ENCODE data around the gene TBPL1.

TBPL1 gene

GRCh38 chr6:134010974-134011373, 58.0 kb downstream of the TBPL1 start:
- TF ChIP-seq POLR2A (IDR thresholded peaks at IDR 0.05; ENCODE audit: low read depth, low read length): no peak
- no peak for TF ChIP-seq SPI1 (IDR thresholded peaks at IDR 0.05; ENCODE audit: low read depth, low read length)
- no peak for TF ChIP-seq POLR2AphosphoS5 (IDR thresholded peaks at IDR 0.05; ENCODE audit: low read depth, low read length)
- TF ChIP-seq PAX5 (IDR thresholded peaks at IDR 0.05; ENCODE audit: insufficient read depth, low read length, severe bottlenecking): no peak
- no peak for TF ChIP-seq POU2F2 (IDR thresholded peaks at IDR 0.05; ENCODE audit: low read depth, low read length)
- TF ChIP-seq TAF1 (IDR thresholded peaks at IDR 0.05; ENCODE audit: low read depth, low read length): no peak
- DNase-seq (ENCODE audit: insufficient read length, low spot score) (no peak), FAIRE-seq (no peak)

DNA sequence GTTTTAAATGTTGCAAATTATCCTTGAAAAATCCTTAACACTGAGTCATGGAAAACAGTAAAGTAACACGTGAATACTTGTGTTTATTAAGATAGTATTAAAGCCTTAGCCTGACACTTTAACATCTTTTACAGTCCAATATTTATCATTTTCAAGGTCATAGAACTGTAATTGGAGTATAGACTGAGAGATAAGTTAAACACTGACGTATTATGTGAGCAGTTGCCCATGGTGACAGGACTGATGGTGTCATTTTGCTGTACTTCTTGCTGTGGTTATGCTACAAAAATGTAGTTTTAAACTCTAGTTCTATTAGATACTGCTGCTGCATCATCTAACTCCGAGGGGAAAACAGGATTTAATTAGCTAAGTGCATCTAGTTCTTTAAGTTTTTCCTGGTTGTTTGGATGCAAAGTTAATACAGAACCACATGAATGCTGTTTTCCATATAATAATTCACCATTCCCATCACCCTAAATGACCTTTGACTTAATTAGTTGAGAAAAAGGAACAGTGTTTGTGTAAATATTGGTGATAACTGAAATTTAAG, 61.6 kb downstream of the TBPL1 start:
- FAIRE-seq (no peak), DNase-seq (ENCODE audit: insufficient read length, low spot score) (no peak)
- no peak for TF ChIP-seq POLR2AphosphoS5 (IDR thresholded peaks at IDR 0.05; ENCODE audit: low read depth, low read length)
- no peak for TF ChIP-seq TAF1 (IDR thresholded peaks at IDR 0.05; ENCODE audit: low read depth, low read length)
- no peak for TF ChIP-seq POU2F2 (IDR thresholded peaks at IDR 0.05; ENCODE audit: low read depth, low read length)
- TF ChIP-seq SPI1 (IDR thresholded peaks at IDR 0.05; ENCODE audit: low read depth, low read length): no peak
- no peak for TF ChIP-seq PAX5 (IDR thresholded peaks at IDR 0.05; ENCODE audit: insufficient read depth, low read length, severe bottlenecking)
- no peak for TF ChIP-seq POLR2A (IDR thresholded peaks at IDR 0.05; ENCODE audit: low read depth, low read length)

DNA sequence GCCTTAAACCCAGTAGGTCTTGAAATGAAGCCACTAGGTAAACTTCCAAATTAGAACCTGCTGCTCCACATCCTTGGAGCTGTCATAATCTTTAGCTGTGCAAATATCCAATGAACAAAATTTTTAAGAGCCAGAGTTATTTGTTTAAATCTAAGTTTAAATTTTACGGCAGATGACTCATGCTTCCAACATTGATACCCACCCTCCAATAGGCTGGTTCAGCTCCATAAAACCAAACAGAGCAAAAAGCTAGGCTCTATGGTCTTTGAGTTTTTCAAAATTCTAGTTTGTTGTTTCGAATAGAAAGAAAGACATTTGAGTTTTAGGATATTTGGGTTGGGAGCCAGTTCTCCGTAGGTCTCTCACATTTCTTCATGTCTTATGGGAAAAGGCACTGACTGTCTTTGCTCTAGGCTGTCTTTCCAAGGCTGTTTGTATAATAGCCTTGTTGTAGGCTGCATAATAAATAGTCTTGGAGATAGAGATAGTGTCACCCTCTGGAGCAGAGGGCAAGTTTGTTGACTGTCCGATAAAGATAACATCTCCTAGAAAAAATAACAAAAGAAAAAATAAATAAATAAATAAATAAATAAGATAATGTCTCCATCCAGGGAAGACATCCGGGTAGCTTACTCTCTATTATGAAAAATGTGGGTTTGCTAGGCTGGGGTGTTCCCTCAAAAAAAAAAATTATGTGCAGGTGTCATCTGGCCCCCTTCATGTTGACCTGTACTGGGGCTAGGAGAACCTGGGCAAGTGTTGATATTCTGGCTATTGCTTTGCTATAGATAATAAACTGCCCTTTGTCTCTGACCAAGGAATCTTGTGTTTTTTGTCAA, 62.9 kb downstream of the TBPL1 start:
- TF ChIP-seq SPI1 (IDR thresholded peaks at IDR 0.05; ENCODE audit: low read depth, low read length) (no peak), TAF1 (IDR thresholded peaks at IDR 0.05; ENCODE audit: low read depth, low read length) (no peak), PAX5 (IDR thresholded peaks at IDR 0.05; ENCODE audit: insufficient read depth, low read length, severe bottlenecking) (no peak), POLR2AphosphoS5 (IDR thresholded peaks at IDR 0.05; ENCODE audit: low read depth, low read length) (no peak), POU2F2 (IDR thresholded peaks at IDR 0.05; ENCODE audit: low read depth, low read length) (no peak), POLR2A (IDR thresholded peaks at IDR 0.05; ENCODE audit: low read depth, low read length) (no peak)
- DNase-seq (ENCODE audit: insufficient read length, low spot score): no peak
- FAIRE-seq: no peak

GRCh38 chr6:134016558-134016814, 63.5 kb downstream of the TBPL1 start:
- TF ChIP-seq POU2F2 (IDR thresholded peaks at IDR 0.05; ENCODE audit: low read depth, low read length) (no peak), POLR2A (IDR thresholded peaks at IDR 0.05; ENCODE audit: low read depth, low read length) (no peak), POLR2AphosphoS5 (IDR thresholded peaks at IDR 0.05; ENCODE audit: low read depth, low read length) (no peak), TAF1 (IDR thresholded peaks at IDR 0.05; ENCODE audit: low read depth, low read length) (no peak), PAX5 (IDR thresholded peaks at IDR 0.05; ENCODE audit: insufficient read depth, low read length, severe bottlenecking) (no peak), SPI1 (IDR thresholded peaks at IDR 0.05; ENCODE audit: low read depth, low read length) (no peak)
- DNase-seq (ENCODE audit: insufficient read length, low spot score) (no peak), FAIRE-seq (no peak)

GRCh38 chr6:134020071-134020470, 67.0 kb downstream of the TBPL1 start:
- FAIRE-seq (no peak), DNase-seq (ENCODE audit: insufficient read length, low spot score) (no peak)
- TF ChIP-seq POU2F2 (IDR thresholded peaks at IDR 0.05; ENCODE audit: low read depth, low read length): no peak
- no peak for TF ChIP-seq POLR2AphosphoS5 (IDR thresholded peaks at IDR 0.05; ENCODE audit: low read depth, low read length)
- TF ChIP-seq TAF1 (IDR thresholded peaks at IDR 0.05; ENCODE audit: low read depth, low read length): no peak
- TF ChIP-seq PAX5 (IDR thresholded peaks at IDR 0.05; ENCODE audit: insufficient read depth, low read length, severe bottlenecking): no peak
- TF ChIP-seq POLR2A (IDR thresholded peaks at IDR 0.05; ENCODE audit: low read depth, low read length): no peak
- TF ChIP-seq SPI1 (IDR thresholded peaks at IDR 0.05; ENCODE audit: low read depth, low read length): no peak

GRCh38 chr6:134020543-134020942, 67.5 kb downstream of the TBPL1 start:
- FAIRE-seq: no peak
- DNase-seq (ENCODE audit: insufficient read length, low spot score): no peak
- TF ChIP-seq POLR2A (IDR thresholded peaks at IDR 0.05; ENCODE audit: low read depth, low read length) (no peak), POLR2AphosphoS5 (IDR thresholded peaks at IDR 0.05; ENCODE audit: low read depth, low read length) (no peak), POU2F2 (IDR thresholded peaks at IDR 0.05; ENCODE audit: low read depth, low read length) (no peak), TAF1 (IDR thresholded peaks at IDR 0.05; ENCODE audit: low read depth, low read length) (no peak), SPI1 (IDR thresholded peaks at IDR 0.05; ENCODE audit: low read depth, low read length) (no peak), PAX5 (IDR thresholded peaks at IDR 0.05; ENCODE audit: insufficient read depth, low read length, severe bottlenecking) (no peak)

GRCh38 chr6:134020968-134021367, 67.9 kb downstream of the TBPL1 start:
- TF ChIP-seq POLR2AphosphoS5 (IDR thresholded peaks at IDR 0.05; ENCODE audit: low read depth, low read length) (no peak), TAF1 (IDR thresholded peaks at IDR 0.05; ENCODE audit: low read depth, low read length) (no peak), PAX5 (IDR thresholded peaks at IDR 0.05; ENCODE audit: insufficient read depth, low read length, severe bottlenecking) (no peak), POU2F2 (IDR thresholded peaks at IDR 0.05; ENCODE audit: low read depth, low read length) (no peak), POLR2A (IDR thresholded peaks at IDR 0.05; ENCODE audit: low read depth, low read length) (no peak), SPI1 (IDR thresholded peaks at IDR 0.05; ENCODE audit: low read depth, low read length) (no peak)
- FAIRE-seq (no peak), DNase-seq (ENCODE audit: insufficient read length, low spot score) (no peak)

DNA sequence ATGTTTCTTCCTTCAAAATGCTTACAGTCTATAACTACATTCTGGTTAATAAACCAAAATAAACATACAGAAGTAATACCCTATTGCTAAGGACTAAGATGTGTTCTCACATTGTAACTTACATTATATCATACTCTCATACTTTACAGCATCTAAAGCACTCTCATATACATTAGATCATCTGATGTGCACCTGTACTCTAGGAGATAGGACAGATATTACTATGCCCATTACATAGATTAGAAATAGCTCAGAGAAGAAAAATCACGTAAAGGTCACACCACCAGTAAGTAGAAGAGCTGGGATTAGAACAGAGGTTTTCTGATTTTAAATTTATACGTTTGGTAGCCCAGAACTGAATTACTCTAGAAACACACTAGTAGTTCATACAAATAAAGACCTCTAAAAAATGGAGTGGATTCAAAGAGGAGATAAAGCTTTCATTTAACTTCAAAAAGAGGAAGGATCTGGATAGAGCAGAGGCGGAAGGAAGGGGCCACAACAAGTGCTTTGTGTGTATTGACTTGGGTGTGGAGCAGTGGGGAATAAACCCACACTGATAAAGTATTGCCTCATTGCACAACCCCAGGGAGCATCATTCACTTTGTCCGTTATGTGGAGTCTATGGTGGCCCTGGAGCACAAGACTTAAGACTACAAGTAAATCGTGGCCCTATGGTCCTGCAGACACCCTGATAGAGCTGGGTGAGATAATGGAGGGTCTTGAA, 68.5 kb downstream of the TBPL1 start:
- FAIRE-seq (no peak), DNase-seq (ENCODE audit: insufficient read length, low spot score) (no peak)
- TF ChIP-seq PAX5 (IDR thresholded peaks at IDR 0.05; ENCODE audit: insufficient read depth, low read length, severe bottlenecking) (no peak), POLR2AphosphoS5 (IDR thresholded peaks at IDR 0.05; ENCODE audit: low read depth, low read length) (no peak), POLR2A (IDR thresholded peaks at IDR 0.05; ENCODE audit: low read depth, low read length) (no peak), POU2F2 (IDR thresholded peaks at IDR 0.05; ENCODE audit: low read depth, low read length) (no peak), TAF1 (IDR thresholded peaks at IDR 0.05; ENCODE audit: low read depth, low read length) (no peak), SPI1 (IDR thresholded peaks at IDR 0.05; ENCODE audit: low read depth, low read length) (no peak)

DNA sequence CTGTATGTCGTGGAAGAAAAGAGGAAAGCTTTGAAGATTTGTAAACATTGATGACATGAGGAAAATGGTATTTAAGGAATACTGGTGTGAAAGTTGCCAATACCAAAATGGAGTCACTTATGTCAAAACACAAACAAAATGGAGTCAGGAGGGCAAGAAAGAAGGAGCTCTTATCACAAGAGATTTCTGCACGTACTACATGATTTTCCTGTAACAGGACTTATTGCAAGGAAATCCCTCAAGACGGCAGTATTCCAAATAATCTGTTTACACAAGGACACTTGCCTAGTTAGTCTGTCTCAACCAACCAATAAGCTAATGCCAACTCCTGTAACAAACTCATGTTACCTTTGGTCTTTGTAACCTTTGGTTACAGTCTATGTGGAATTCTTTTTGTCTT, 69.6 kb downstream of the TBPL1 start:
- FAIRE-seq: no peak
- DNase-seq (ENCODE audit: insufficient read length, low spot score): no peak
- TF ChIP-seq POLR2A (IDR thresholded peaks at IDR 0.05; ENCODE audit: low read depth, low read length) (no peak), SPI1 (IDR thresholded peaks at IDR 0.05; ENCODE audit: low read depth, low read length) (no peak), POLR2AphosphoS5 (IDR thresholded peaks at IDR 0.05; ENCODE audit: low read depth, low read length) (no peak), TAF1 (IDR thresholded peaks at IDR 0.05; ENCODE audit: low read depth, low read length) (no peak), POU2F2 (IDR thresholded peaks at IDR 0.05; ENCODE audit: low read depth, low read length) (no peak), PAX5 (IDR thresholded peaks at IDR 0.05; ENCODE audit: insufficient read depth, low read length, severe bottlenecking) (no peak)

Data from GM12891 (cell line).